Common myeloid progenitor, CD34-positive (primary cell): ENCODE data around the gene PSPN. TPM values are rescaled to one million over a fixed set of nuclear protein-coding genes. Genes with fewer than 3 reads are reported as not detected.

Experiments
- CTCF ChIA-PET: fragments of 350-600 bp; sonication (Branson Sonifier 250); formaldehyde crosslinking; loops from one replicate; lab custom pipeline; 2021; ENCODE audit warnings: antibody characterized with exemption; lab: Charles Lee
- POLR2A ChIA-PET: fragments of 350-600 bp; sonication (Branson Sonifier 250); formaldehyde crosslinking; loops from one replicate; lab custom pipeline; 2021; ENCODE audit warnings: antibody characterized with exemption; lab: Charles Lee
- DNase-seq, 3 donors: peaks; one replicate each; pipeline versions ENCODE4 v3.0.0 to v3.0.0-alpha.2; 2013
- H3K27ac ChIP-seq, 2 experiments: 1 replicate in 1 of 2; 2 replicates in 1 of 2; pipeline ENCODE4 v1.7.0; 2013; ENCODE audit warnings: inconsistent platforms in 2 of 2, low read length in 2 of 2, mild to moderate bottlenecking in 2 of 2, low read depth in 1 of 2, moderate library complexity in 1 of 2; ENCODE audit not compliant: severe bottlenecking in 2 of 2, insufficient read depth in 1 of 2, poor library complexity in 1 of 2
- H3K27me3 ChIP-seq, 5 experiments: replicated peaks in 2 of 5; 1 replicate in 3 of 5; 2 replicates in 2 of 5; pipeline versions ENCODE4 v1.6.1 to v1.7.0; 2013; ENCODE audit warnings: low read length in 4 of 5, mild to moderate bottlenecking in 2 of 5, moderate library complexity in 2 of 5, inconsistent platforms in 1 of 5; ENCODE audit not compliant: insufficient read depth in 5 of 5, control insufficient read depth in 4 of 5
- H3K36me3 ChIP-seq, 4 experiments: 1 replicate in 2 of 4; 2 replicates in 2 of 4; pipeline versions ENCODE4 v1.6.1 to v1.7.0; 2013; ENCODE audit warnings: low read length in 3 of 4, control low read depth in 1 of 4, mild to moderate bottlenecking in 1 of 4; ENCODE audit not compliant: control insufficient read depth in 4 of 4, insufficient read depth in 4 of 4
- H3K4me1 ChIP-seq, 4 experiments: 1 replicate in 3 of 4; 2 replicates in 1 of 4; pipeline versions ENCODE4 v1.6.1 to v1.7.1; 2013; ENCODE audit warnings: low read length in 3 of 4, mild to moderate bottlenecking in 3 of 4, control low read depth in 1 of 4, inconsistent platforms in 1 of 4, moderate library complexity in 1 of 4; ENCODE audit not compliant: control insufficient read depth in 4 of 4, insufficient read depth in 4 of 4; ENCODE audit errors: control extremely low read depth in 1 of 4
- H3K4me3 ChIP-seq, 7 experiments: 1 replicate in 4 of 7; 2 replicates in 3 of 7; pipeline versions ENCODE4 v1.5.1 to v1.7.0; 2013; ENCODE audit warnings: mild to moderate bottlenecking in 7 of 7, low read length in 6 of 7, moderate library complexity in 6 of 7, inconsistent platforms in 2 of 7, low read depth in 2 of 7, control low read depth in 1 of 7; ENCODE audit not compliant: insufficient read depth in 4 of 7, control insufficient read depth in 1 of 7; ENCODE audit errors: extremely low read depth in 1 of 7
- H3K9me3 ChIP-seq, 5 experiments: 1 replicate in 4 of 5; 2 replicates in 1 of 5; pipeline versions ENCODE4 v1.6.1 to v1.7.1; 2013; ENCODE audit warnings: low read length in 4 of 5, mild to moderate bottlenecking in 2 of 5, inconsistent platforms in 1 of 5, low read depth in 1 of 5, moderate library complexity in 1 of 5; ENCODE audit not compliant: control insufficient read depth in 4 of 5, insufficient read depth in 2 of 5; ENCODE audit errors: control extremely low read depth in 1 of 5
- WGBS: methylation state at CpG from one replicate; pipeline ENCODE4 v1.1.5; 2013; ENCODE audit not compliant: insufficient coverage; 5-methylcytosine and 5-hydroxymethylcytosine counted together
- polyA plus RNA-seq: library from polyadenylated mRNA; unstranded; fragments of 120-200 nt; gene quantifications from one replicate; pipeline ENCODE4 v1.2.1, GENCODE V29; 2013

Gene PSPN
- 1.1 TPM for polyA plus RNA-seq

DNA sequence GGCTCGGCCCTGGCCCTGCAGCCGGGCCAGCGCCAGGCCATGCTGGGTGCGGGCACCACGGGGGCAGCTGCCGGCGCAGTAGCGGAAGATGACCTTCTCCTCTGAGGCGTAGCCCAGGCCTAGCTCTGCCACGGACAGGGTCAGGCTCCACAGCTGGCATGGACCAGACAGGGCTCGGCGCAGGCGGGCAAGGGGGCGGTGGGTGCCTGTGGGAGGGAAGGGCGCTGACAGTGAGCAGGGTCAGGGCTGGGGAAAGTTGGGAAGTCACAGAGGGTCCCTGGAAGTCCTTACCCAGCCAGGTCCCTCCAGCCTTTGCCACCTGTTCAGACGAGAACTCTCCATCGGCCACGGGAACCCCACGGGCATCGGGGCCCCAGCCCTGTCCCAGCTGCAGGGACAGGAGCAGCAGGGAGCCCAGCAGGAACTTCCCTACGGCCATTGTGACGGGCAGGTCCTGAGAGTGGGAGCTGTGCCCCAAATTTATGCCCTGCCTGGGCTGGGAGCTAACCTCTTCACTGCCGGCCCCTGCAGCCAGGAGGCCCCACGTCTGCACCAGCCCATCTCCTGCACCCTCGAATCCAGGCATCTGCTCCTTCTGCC is at the start of gene PSPN:
PSPN (minus strand) TSS at position 523 of the 600 bp plus-strand sequence; CDS start at position 439, 84 bp downstream.
- Histone ChIP-seq H3K27me3 (peaks cover 0 to 2% (median 0%) of the 10 kb centered on the region in 5 experiments), H3K27ac (no peak within 1 kb of the TSS), H3K9me3 (peaks cover 0 to 9% (median 5%) of the 10 kb centered on the region in 5 experiments), H3K36me3 (peaks cover 6 to 33% (median 23%) of the 10 kb centered on the region in 4 experiments), H3K4me3 (no peak within 1 kb of the TSS), H3K4me1 (peaks cover 1 to 11% (median 10%) of the 10 kb centered on the region in 4 experiments)
- CTCF ChIA-PET = no interaction called here
- DNase-seq = no peak
- WGBS = 96% methylated on average over 22 of the region's 25 CpGs
- POLR2A ChIA-PET = interaction anchor here (0.7 kb wide), 1 partner anchor 17 kb away, joined by 3 read pairs; no protein-coding TSS in a partner anchor

- Histone ChIP-seq H3K36me3 (peaks cover 5 to 28% (median 19%) of the 10 kb centered on the region in 4 experiments), H3K9me3 (no peaks in the 10 kb centered on the region), H3K27me3 (no peaks in the 10 kb centered on the region), H3K4me3 (peak overlapping the region in 3 of 7 experiments; percentile 17 to 81 (median 28)), H3K4me1 (peaks cover 0 to 28% (median 23%) of the 10 kb centered on the region in 4 experiments), H3K27ac (peak overlapping the region in 1 of 2 experiments; percentile 62)
- ChIA-PET POLR2A (interaction anchor here (0.6 to 1.4 kb wide), 2 partner anchors 31 to 49 kb away, joined by 3 to 7 read pairs; partner anchors contain the start of gene GTF2F1), CTCF (interaction anchor here (1.5 kb wide), 1 partner anchor 249 kb away, joined by 3 read pairs; no protein-coding TSS in a partner anchor)
- peak; percentile 100 for DNase-seq
- WGBS = 6% methylated on average over 41 of the region's 43 CpGs
These were observed 49.4 kb upstream of the PSPN start for GRCh38 chr19:6424939-6425731.

DNA sequence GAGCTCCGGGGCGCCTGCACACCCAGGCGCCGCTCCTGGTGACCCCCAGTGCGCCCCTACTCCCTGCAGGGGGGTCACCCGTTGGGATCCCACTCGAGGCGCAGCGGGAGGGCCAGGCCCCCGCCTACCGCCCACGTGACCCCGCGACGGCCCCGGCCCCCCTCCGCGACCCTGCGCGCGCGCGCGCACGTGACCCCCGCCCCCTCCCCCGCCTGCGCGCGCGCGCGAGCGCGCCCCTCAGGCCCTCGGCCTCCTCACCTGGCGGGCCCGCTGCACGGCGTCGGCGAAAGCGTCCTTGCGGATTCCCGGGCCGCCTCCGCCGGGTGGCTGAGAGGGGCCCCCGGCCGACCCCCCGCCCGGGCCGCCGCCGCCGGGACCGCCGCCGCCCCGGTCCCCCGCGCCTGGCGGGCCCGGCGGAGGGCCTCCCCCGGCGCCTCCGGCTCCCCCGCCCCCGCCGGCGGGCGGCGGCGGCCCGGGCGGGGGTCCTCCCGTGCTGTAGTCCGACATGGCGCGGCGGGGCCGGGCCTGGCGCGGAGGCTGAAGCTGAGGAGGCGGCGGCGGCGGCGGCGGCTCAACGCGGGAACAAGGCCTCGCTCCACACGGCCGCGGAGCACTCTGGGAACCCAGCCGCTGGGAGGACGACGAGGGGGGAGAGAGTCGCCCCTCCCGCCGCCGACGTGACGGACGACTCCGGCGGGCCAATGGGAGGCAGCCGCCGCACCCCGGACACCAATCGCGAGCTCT is 48.6 kb upstream of the PSPN start, which contains the start of gene KHSRP:
KHSRP (minus strand) TSS at position 617 of the 744 bp plus-strand sequence; CDS start at position 507, 110 bp downstream.
- ChIA-PET CTCF (interaction anchor here (1.5 to 1.7 kb wide), 2 partner anchors 32 to 250 kb away, joined by 3 read pairs; partner anchors contain the start of gene GTF2F1), POLR2A (interaction anchor here (0.6 to 1.4 kb wide), 2 partner anchors 31 to 48 kb away, joined by 3 to 7 read pairs; partner anchors contain the start of gene GTF2F1)
- no peaks in the 10 kb centered on the region for H3K27me3 ChIP-seq
- WGBS = under 1% methylated on average over 50 of the region's 114 CpGs
- H3K27ac ChIP-seq = peak within 1 kb of the TSS; percentile 61 to 89
- peak within 1 kb of the TSS; percentile 57 to 98 (median 86) for H3K4me3 ChIP-seq
- peak in 2 of 3 donors; percentile 39 to 42 for DNase-seq
- no peaks in the 10 kb centered on the region for H3K9me3 ChIP-seq
- peaks cover 0 to 28% (median 23%) of the 10 kb centered on the region in 4 experiments for H3K4me1 ChIP-seq
- peaks cover 5 to 36% (median 27%) of the 10 kb centered on the region in 4 experiments for H3K36me3 ChIP-seq

DNA sequence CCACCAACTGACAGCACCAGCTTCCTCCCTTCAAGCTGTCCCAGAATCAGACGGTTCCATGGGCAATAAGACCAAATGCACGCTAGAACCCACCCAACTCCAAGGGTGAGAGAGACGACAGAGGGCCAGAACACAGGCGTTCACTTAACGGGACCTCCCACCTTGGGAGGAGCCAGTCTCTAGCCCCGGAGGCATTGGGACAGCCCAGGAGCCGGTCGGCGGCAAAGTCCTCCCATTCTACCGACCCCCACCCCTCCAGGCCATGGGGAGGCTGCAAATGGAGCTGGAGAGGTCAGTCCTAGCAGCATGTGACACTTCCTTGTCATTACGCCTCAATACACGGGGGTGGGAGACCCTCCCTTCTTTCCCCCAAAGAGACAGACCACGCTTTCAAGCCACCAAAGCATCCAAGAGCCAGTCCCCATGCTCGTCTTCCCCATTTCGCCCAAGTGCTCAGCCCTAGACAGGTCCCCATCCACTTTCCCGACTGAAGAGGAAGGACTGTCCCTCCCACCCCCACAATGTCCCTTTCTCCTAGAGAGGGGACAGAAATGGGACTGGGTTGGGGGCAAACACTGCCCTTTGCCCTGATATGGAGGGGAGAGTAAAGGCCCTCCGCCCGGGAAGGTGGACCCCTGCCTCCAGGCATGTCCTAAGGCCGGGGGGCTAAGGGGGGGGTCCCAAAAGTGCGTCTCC is 47.9 kb upstream of the PSPN start:
- Histone ChIP-seq H3K27me3 (no peaks in the 10 kb centered on the region), H3K27ac (peak overlapping the region; percentile 61 to 89), H3K36me3 (peaks cover 5 to 43% (median 34%) of the 10 kb centered on the region in 4 experiments), H3K4me3 (peak overlapping the region; percentile 57 to 98 (median 86)), H3K9me3 (no peaks in the 10 kb centered on the region), H3K4me1 (peaks cover 0 to 28% (median 23%) of the 10 kb centered on the region in 4 experiments)
- CTCF ChIA-PET = interaction anchor here (1.3 to 1.7 kb wide), 2 partner anchors 31 to 63 kb away, joined by 3 read pairs; partner anchors contain the start of gene GTF2F1
- POLR2A ChIA-PET = interaction anchor here (1.4 kb wide), 1 partner anchor 12 kb away, joined by 4 read pairs; no protein-coding TSS in a partner anchor
- WGBS = 2% methylated on average over 11 of the region's 20 CpGs
- DNase-seq = peak; percentile 42 to 49 (median 46)

GRCh38 chr19:6421075-6422014 is 45.6 kb upstream of the PSPN start:
- CTCF ChIA-PET = interaction anchor here (0.9 to 1.3 kb wide), 2 partner anchors 11 to 60 kb away, joined by 3 to 5 read pairs; partner anchors contain the start of gene DENND1C
- 98% methylated on average over 19 of the region's 20 CpGs for WGBS

More at GRCh38 chr19:6421075-6422014, 45.6 kb upstream of the PSPN start:
- no peak overlapping the region for H3K4me3 ChIP-seq
- H3K36me3 ChIP-seq = peaks cover 9 to 66% (median 52%) of the 10 kb centered on the region in 4 experiments
- peaks cover 0 to 28% (median 23%) of the 10 kb centered on the region in 4 experiments for H3K4me1 ChIP-seq
- H3K9me3 ChIP-seq = no peaks in the 10 kb centered on the region
- H3K27me3 ChIP-seq = no peaks in the 10 kb centered on the region
- H3K27ac ChIP-seq = peak overlapping the region in 1 of 2 experiments; percentile 50
- no peak for DNase-seq
- POLR2A ChIA-PET = no interaction called here
